GM19035 (cell line): ENCODE measurements around the gene CALHM2.

Source experiments
- ATAC-seq: cut with Tn5 transposase; IDR thresholded peaks from one replicate; pipeline ENCODE4 v1.9.1; 2021; ENCODE audit not compliant: unreplicated experiment

CALHM2 gene

DNA sequence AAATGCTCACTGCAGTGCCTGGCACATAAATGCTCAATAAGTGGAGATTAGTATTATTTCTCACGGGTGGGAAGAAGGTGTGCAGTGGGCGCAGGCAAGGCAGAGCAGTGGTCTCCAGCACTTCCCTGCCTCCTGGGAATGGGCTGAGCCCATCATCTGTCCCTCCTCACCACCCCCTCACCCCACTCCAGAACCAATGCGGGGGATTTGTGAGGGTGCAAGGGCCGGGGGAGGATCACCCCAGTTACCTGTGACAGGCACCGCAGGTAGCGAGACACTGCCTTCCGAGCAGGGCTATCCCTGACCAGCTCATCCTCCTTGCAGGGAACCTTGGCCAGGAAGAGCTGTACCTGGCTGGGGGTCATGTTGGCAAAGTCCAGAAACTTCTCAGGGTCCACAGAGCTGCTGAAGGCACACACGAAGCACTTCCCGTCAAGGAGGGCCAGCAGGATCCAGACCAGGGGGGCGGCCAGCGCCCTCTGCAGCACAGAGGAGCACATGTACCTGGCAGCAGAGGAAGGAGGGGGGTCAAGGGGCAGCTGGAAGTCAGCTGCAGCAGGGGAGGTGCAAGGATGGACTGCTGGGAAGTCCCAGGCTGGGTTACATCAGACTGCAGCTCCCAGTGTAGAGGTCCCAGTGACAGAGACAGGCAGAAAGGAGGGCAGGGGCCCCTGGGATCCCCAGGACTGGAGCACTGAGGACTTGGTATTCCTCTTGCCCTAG, 24.0 kb upstream of the CALHM2 start:
- ATAC-seq = no peak

- ATAC-seq = no peak
Observed at GRCh38 chr10:103475437-103475836, 23.3 kb upstream of the CALHM2 start.

DNA sequence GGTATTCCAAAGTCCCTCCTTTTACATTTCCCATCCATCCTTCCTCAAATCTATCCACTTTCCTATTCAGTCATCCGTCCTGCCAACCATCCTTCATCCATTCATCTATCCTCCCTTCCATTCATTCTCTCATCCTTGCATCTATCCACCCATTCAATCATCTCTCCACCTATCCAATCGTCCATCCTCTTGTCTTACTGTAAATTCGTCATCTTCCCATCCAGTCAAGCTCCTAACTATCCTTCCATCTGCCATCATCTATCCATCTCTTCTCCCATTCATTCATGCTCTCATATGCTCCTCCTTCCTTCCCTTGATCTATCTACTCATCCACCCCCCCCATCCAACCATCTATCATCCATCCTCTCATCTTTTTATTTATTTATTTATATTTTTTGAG, 21.9 kb upstream of the CALHM2 start:
- no peak for ATAC-seq

DNA sequence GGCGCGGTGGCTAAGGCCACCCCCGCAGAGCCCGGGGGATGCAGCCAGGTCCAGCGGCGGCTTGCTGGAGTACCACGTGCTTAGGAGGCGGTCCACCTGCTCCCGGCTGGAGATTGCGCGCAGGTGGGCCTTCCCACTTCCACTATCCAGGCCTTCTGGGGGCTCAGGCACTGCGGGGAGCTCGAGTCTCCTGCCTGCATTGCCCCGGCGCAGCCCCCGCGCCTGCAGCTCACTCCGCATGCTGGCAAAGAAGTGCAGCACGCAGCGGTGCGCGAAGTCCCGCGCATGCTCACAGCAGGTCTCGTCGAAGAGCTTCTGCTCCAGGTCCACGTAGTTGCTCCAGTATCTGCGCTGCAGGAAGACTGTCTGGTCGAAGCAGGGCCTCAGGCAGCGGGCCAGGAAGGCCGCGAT, 21.1 kb upstream of the CALHM2 start:
- ATAC-seq = no peak

DNA sequence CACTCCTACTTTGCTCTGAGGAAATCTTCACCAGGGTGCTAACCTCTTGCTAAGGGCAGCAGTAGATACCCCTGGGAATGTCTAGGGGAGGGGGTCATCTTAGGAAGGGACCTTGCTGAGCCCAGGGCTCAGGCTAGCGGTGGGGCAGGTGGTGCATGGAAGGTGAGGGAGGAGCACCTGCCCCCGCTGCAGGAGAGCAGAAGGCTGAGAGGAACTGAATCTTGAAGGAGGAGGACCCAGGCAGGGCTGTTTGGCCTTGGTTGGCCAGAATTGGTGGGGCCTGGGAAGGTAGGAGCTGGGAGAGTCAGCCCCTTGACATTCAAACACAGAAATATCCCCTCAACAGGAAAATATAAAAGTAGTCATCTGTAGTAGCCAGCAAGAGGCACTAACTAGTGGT, 19.8 kb upstream of the CALHM2 start:
- ATAC-seq = no peak

- peak; percentile 73 for ATAC-seq
Observed at GRCh38 chr10:103470761-103471653, 18.8 kb upstream of the CALHM2 start.

- no peak for ATAC-seq
Observed at GRCh38 chr10:103469201-103469600, 17.0 kb upstream of the CALHM2 start.

DNA sequence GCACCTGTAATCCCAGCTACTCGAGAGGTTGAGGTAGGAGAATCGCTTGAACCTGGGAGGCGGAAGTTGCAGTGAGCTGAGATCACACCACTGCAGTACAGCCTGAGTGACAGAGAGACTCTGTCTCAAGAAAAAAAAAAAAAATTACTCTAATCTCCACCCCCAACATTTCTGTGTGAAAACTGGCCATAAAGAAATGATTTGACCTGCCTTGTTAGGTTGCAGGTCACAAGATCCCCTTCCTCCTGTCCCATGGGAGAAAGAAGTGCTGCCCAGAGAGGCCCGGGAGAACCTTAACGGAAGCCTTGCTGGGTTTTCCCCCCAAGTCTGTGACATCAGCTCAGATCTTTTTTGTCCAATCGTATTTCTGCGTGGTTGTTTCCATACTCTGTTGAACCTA, 15.2 kb upstream of the CALHM2 start:
- no peak for ATAC-seq

GRCh38 chr10:103466734-103467133, 14.6 kb upstream of the CALHM2 start:
- ATAC-seq = no peak

DNA sequence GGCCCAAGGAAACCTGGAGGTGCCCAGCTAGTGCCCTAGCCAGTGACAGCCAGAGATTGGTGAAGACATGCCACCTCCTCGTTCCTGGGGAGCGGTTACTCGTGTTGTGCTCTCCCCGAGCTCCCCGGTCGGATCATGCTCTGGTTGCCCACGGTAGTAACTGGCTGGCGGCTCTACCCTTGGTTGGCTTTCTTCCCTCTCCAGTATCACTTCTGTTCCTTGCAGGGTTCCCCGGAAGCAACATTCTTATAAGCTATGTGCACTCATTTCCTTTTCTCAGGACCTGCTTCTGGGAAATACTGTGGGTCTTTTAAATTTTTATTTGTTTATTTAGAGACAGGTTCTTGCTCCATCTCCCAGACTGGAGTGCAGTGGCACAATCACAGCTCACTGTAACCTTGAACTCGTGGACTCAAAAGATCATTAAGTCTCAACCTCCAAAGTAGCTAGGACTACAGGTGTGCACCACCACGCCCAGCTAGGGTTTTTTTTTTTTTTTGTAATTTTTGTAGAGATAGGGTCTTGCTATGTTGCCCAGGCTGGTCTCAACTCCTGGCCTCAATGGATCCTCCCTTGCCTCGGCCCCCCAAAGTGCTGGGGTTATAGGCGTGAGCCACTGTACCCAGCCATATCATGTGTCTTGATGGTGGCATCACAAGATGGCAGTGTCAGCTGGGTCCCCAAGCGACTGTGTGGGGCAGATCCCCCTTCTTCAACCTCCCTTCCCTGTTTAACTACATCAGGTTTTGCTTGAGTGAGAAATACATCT, 13.4 kb upstream of the CALHM2 start:
- ATAC-seq = no peak

DNA sequence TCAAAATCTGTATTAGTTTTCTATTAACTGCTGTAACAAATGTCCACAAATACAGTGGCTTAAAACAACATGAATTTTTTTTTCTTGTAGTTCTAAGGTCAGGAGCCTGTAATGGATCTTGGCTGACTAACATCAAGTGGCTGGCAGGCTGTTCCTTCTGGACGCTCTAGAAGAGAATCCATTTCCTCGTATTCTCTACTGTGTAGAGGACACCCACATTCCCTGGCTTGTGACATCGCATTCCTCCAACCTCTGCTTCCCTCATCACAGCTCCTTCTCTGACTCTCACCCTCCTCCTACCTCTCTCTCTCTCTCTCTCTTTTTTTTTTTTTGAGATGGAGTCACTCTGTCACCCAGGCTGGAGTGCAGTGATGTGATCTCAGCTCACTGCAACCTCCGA, 11.3 kb upstream of the CALHM2 start:
- ATAC-seq = no peak

DNA sequence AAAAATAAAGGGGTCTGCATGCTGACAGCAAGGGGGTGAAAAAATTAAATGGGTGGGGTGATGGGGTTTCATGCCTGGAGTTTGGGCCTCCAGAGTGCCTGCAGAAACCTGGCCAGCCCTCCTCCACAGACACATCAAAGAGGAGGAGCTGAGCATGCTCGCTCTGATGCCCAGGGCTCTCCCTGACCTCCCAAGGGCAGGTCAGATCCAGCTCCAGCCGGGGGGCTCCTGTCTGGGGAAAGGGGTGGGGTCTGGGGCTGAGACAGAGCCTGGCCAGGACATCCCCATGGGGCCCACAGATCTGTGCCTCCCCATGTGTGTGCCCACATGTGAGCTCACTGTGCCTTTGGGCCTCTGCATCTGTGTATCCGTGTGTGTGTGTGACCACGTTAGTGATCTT, 7.4 kb upstream of the CALHM2 start:
- ATAC-seq = no peak

DNA sequence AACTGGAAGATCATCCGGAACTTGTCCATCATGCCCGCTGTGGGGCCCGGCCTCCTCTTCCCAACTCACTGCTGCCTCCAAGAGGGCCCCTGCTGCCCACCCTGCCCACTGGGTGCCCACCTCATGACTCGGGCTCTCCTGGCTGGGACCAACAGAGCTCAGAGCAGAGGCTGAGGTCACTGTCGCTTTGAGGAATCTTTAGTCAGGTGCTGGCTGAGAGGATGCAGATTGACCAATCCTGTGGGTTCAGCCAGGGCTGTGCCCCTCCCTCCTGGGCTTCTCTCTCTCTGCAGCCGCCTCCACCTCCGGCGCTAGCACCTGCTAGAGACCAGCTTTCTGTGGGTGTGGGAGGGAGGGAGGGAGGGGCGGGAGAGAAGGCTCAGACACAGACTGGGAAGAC, 6.5 kb upstream of the CALHM2 start, which contains the start of gene CALHM1:
Gene CALHM1, minus strand, starts transcription at position 181 of the 400 bp plus-strand sequence. Its CDS starts 149 bp downstream, at position 32.
- ATAC-seq = no peak

DNA sequence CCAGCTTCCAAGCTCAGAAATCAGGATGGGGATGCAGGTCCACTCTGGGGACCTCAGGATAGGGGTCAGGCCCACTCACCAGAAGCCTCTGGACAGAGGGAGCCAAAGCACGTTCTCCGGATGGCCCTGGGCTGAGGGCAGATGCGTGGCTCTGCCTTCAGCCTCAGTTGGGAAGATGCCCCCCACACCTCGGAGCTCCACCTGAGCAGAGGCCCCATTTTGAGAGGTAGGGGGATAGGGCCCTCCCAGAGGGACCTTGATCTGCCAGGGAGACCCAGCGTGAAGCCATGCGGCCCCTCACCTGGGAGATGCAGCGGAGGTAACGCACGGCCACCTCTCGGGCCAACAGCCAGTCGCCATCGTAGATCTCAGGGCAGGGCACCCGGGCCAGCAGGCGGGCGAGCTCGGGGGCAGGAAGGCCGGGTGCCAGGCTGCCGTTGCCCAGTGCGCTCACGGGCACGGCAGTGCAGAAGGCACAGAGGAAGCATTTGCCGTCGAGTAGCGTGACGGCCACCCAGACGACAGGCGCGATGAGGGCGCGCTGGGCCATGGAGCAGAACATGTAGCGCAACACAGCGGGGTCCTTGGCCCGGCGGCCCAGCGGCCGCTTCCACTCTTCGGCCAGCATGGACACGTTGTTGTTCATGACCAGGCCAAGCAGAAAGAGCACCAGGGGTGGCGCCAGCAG, 5.9 kb upstream of the CALHM2 start:
- no peak for ATAC-seq

DNA sequence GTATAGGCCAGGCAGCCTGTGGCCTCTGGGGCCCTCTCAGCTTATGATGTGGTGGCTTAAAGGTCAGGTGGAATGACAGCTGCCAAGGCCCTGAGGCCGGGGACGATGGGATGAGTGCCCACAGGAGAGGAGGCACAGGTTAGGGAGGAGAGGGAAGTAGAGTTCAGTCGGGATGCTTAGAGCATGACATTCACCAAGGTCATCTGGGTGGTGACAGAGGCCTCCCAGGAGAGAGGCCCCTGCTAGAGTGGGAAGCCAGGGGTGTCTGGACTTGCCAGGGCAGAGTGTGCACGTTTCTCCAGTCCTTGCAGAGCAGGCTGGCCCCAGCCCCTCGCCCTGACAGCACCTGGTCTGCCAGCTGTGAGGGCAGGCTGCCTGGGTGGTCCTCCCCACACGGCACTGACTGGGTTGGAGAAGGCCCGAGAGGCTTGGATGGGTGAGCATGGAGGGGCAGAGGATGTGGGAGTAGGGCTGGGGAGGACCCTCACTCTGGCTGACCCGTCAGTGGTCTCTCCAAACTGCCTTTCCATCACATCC, 5.1 kb upstream of the CALHM2 start:
- ATAC-seq = no peak

DNA sequence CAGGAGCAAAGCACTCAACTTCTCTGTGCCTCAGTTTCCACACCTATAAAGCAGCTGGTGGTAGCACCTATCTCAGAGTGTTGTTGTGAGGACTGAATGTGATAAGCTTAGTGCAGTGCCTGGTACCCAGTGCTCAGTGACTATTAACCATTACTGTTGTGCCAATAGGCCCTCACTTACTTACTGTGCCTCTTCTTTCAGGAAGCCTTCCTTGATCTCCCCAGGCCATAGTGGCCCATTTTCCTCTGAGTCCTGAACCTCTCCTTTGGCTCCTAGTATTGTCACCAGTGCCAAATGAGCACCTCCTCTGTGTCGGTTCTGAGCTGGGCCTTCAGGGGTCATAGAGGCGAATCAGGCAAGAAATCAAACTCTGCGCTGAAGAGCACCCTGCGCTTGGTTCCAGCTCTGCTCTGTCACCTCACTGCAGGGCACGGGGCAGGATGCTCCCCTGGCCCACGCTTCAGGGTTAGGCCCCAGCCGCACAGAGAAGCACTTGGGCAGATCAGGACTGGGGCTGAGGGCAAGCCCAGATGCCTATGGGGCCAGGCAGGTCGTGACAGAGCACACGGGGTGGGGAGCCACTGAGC, 4.0 kb upstream of the CALHM2 start:
- ATAC-seq = no peak

DNA sequence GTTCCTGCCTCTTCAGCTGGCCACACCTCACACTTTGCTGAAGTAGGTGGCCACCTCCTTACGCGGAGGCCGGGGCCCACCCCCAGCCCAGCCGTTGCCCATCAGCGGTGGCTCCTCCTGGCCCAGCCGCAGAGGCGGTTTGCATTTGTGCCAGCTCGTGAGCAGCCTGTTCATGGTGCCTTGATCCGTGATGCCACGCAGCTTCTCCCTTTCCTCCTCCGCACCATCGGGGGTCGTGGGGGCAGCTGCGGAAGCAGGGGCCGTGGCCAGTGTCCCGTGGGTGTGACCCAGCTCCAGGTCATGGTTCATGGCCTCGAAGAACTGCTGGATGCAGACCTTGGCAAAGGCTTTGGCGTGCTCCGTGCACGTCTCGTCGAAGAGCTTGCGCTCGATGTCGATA, 3.1 kb upstream of the CALHM2 start:
- no peak for ATAC-seq

- ATAC-seq = no peak
Observed at GRCh38 chr10:103454026-103454425, 1.9 kb upstream of the CALHM2 start.

DNA sequence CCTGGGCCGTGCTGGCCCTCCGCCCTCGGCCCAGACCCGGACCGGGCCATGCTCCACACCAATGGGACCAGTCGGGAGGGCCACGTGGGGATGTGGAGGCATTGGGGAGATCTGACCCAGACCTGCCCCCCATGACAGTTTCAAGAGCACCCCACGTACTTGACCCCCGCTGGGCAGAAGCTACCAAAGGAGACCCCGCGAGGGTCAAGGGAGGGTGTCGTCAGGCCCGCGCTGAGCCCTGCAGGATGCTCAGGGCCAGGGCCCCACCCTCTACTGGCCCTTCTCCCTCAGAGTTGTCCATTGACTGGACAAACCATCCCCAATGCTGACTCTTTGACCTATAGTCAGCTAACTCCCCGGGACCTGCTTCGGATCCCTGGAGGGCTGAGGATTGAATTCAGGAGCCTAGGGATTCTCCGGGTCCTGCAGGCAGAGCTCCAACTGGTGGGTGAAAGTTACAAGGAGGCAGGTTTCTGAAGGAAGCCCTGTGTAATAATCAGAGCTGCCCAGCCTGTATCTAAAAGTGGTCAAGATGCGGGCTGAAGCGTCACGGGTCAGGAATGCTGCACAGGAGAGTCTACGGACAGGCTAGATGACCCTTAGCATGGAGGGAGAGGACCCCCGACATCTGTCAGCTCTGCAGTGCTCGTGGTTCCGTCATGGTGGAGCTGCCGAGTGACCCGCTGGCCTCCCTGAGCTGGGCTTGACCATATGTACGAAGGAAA, 498 bp upstream of the CALHM2 start:
- no peak for ATAC-seq
